Stimulated activated CD8-positive, alpha-beta memory T cell treated with anti-CD3 and anti-CD28 coated beads, Interleukin-4, amount 100 ng/mL, for 48 hours (primary cell): Measurements from ENCODE around the gene ADCY10.
"Not testable (repeated sequence)": the region's sequence is repeated elsewhere in the genome, so short reads cannot be mapped to it uniquely, and the experiment has no call there.

Experiments
- DNase-seq: peaks from one replicate; pipeline ENCODE4 v3.0.0-alpha.2; 2020

Gene ADCY10

DNA sequence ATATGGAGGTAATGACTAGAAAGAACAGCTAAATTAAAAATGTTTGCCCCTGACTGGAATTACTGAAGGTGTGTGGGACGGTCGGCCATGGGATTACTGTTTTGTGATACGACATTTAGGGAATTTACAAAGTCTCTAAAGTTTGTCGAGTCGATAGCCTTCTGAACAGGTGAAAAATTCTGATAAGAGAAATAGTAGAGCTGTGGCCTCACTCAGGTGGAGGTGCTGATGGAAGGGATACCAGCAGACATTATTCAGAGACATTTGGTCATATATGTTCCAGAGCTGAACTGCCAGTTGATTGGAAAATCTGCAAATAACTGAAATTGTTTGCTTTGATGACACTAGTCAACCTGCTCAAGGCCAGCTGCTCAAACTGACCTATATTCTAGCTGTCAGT lies 71.1 kb downstream of the ADCY10 start:
- no peak for DNase-seq

- no peak for DNase-seq
These were observed 72.4 kb downstream of the ADCY10 start for GRCh38 chr1:167841530-167841929.

GRCh38 chr1:167839009-167839408 lies 74.9 kb downstream of the ADCY10 start:
- DNase-seq = no peak

- no peak for DNase-seq
These were observed 76.6 kb downstream of the ADCY10 start for GRCh38 chr1:167837326-167837725.

DNA sequence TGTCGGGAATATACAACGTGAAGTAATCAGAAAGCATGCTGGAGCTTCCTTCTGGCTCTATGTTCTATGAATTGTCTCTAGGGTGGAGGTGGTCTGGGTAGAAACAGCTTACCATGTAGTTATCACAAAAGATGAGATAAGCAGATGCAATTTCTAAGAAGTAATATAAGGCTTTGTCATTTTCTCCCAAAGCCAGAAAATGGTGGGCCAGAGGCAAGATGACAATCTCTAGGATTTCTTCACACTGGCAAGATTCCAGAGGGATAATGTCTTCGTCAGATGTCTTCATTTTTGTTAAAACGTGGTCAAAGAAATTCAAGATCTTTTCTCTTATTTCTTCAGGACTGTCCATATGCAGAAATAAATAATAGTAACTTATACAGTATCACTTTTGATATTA lies 77.7 kb downstream of the ADCY10 start:
- no peak for DNase-seq

DNA sequence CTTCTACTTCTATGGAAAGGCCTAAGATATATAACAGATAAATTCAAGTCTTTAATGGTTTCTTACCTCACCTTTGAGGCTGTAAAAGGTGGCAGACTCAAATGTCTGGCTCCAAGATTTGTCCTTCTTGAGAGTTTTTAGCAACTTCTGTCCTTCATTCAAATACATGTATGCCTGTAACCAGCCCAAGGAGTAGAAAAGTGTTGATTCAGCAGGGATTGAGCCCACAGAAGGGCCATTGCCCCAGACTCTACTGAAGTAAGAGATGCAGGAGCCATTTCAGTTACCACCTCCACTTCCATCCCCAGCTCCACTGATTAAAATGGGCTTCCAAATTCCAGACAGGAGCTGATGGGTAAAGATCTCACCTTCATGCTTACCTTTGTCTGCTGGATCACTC lies 80.0 kb downstream of the ADCY10 start:
- DNase-seq = no peak

- DNase-seq = no peak
These were observed 81.2 kb downstream of the ADCY10 start for GRCh38 chr1:167832693-167833092.

- DNase-seq = not testable (repeated sequence)
These were observed 83.3 kb downstream of the ADCY10 start for GRCh38 chr1:167830668-167831067.

- DNase-seq = no peak
These were observed 84.1 kb downstream of the ADCY10 start for GRCh38 chr1:167829868-167830267.

GRCh38 chr1:167826127-167826526 lies 87.8 kb downstream of the ADCY10 start:
- no peak for DNase-seq

GRCh38 chr1:167825419-167826079 lies 88.4 kb downstream of the ADCY10 start:
- DNase-seq = no peak

DNA sequence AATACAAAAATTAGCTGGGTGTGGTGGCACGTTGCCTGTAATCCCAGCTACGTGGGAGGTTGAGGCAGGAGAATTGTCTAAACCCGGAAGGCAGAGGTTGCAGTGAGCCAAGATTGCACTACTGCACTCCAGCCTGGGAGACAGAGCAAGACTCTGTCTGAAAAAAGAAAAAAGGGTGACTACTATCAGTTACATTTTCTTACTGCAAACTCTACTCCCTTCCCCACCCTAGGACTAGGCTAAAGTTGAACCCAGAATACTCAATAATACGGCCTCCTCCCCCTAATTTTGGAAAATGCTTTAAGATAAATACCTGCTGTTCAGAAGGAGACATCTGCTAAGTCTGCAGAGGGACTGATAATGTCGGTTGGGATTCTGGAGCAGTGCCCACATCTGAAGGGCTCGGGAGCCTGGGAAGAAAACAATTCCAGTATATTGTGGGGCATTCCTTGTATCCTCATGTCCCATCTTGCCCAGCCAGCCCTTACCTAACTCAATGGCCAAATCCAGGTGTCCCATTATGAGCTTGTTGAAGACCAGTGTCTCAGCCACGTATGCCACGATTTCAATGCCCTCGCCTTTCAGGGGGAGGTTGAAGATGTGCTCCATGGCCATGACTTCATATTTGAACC lies 89.7 kb downstream of the ADCY10 start:
- DNase-seq = no peak

DNA sequence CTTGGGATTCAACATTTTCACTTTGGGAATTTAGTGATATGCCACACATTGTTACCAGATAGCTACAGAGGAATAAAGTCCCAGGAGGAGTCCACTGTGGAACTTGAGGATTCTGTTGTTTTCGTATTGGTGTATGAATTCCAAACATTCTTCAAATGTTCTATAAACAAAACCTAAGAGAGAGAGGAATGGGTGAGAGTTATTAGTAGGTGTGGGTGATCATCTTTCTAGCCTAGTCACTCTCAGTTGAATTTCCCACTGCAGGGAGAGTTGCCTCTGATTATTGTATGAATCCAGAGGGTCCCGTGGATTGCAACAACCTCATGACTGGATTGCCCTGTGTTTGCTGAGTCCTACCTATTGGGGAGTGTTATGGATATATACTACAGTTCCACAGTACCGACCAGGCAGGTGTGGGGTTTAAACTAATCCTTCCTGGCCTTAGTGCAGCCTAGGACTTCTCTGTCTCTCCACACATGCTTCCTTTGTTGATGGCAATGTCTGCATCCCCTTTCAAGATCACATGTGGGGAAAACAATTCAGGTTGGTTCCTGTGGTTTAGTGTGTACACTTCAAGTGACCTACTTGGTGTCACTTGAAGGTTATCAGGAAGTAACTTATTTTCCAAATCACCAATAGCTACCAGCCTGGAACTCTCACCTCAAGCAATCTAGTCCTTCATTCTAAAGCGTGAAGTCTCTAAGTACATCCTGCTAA lies 91.8 kb downstream of the ADCY10 start:
- DNase-seq = no peak

DNA sequence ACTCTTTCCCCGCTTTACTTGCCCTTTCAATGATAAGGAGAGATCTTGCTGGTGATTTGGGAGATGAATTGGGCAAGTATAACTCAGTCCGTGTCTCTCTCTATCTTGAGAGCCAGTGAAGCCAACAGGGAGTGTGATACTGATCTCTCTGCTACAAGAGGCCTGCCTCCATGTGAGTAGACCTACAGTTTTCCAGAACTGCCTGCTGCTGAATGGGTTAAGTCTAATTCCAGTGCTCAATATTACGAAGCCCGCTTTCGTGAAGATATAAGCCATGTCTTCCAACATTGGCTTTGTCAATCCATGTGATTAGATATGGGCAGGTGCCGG lies 92.6 kb downstream of the ADCY10 start:
- no peak for DNase-seq

- DNase-seq = no peak
These were observed 93.1 kb downstream of the ADCY10 start for GRCh38 chr1:167820684-167821355.

GRCh38 chr1:167819849-167820683 lies 93.9 kb downstream of the ADCY10 start:
- peak; percentile 46 for DNase-seq

DNA sequence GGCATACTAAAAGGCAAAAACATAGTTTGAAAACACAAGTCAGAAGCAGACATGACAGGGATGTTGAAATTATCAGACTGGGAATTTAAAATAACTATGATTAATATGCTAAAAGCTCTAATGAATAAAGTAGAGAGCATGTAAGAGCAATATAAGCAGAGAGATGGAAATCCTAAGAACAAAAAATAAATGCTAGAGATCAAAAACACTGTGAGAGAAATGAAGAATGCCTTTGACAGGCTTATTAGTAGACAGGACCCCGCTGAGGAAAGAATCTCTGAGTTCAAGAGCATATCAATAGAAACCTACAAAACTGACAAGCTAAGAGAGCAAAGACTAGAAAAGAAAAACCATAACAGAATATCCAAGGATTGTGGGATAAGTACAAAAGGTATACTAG lies 98.3 kb downstream of the ADCY10 start:
- no peak for DNase-seq

GRCh38 chr1:167812972-167813371 lies 101.0 kb downstream of the ADCY10 start:
- DNase-seq = no peak

DNA sequence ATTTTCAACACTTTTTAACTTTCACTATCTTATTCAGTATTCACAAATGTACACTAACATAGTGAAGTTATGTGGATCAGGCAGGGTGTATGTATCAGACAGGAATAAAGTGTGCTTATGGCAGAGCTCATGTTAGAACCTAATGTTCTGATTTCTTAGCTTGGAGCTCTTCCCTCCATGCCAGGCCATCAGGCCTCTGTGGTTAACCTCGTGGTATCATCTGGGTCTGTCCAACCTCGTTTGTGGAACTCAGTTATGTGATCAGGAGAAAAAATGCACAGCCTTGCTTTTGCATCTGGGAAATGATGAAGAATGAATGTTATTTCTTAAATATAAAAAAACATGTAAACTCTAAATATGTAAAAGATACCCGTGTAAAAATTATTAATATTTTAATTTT lies 105.2 kb downstream of the ADCY10 start:
- DNase-seq = no peak

DNA sequence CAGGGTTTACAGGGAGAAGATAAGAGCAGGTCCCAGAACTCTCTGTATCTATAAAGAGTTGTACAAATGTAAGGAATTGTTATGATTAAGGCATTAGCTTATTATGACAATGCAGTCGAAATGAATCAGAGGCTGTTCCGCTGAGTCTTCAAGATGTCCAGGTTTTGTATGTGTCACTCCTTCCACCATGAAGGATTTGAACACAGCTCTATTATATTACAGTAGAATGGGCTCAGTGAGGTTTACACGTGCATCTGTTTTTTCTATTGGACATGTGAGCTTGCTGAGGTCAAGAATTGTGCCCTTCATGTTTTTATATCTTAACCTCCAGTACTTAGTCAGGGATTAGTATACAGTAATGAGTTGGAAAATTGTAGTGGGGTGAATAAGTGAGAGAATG lies 105.8 kb downstream of the ADCY10 start:
- no peak for DNase-seq

DNA sequence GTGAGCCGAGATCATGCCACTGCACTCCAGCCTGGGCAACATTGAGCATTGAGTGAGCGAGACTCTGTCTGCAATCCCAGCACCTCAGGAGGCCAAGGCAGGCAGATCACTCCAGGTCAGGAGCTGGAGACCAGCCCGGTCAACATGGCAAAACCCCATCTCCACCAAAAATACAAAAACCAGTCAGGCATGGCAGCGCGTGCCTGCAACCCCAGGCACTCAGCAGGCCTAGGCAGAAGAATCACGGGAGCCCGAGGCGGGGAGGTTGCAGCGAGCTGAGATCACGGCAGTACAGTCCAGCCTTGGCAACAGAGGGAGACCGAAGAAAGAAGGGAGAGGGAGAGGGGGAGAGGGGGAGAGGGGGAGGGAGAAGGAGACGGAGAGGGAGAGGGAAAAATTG lies 107.3 kb downstream of the ADCY10 start:
- not testable (repeated sequence) for DNase-seq

DNA sequence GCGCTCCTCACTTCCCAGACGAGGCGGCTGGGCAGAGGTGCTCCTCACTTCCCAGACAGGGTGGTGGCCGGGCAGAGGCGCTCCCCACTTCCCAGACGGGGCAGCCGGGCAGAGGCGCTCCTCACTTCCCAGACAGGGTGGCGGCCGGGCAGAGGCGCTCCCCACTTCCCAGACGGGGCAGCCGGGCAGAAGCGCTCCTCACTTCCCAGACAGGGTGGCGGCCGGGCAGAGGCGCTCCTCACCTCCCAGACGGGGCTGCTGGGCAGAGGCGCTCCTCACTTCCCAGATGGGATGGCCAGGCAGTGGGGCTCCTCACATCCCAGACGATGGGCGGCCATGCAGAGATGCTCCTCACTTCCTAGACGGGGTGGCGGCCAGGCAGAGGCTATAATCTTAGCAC lies 107.7 kb downstream of the ADCY10 start:
- not testable (repeated sequence) for DNase-seq

- peak; percentile 36 for DNase-seq
These were observed 108.8 kb downstream of the ADCY10 start for GRCh38 chr1:167805041-167805556.
